Chondrocyte (in vitro differentiated cells): ENCODE data around the gene CWH43. TPM values are rescaled to one million over a fixed set of nuclear protein-coding genes. Genes with fewer than 3 reads are reported as not detected.
A peak's percentile ranks its signal among the peaks of the same experiment; 100 is the strongest.

Experiments used
- DNase-seq: peaks from one replicate; pipeline ENCODE4 v3.0.0; 2021; ENCODE audit warnings: mixed read lengths, low spot score
- H3K27ac Mint-ChIP-seq: one replicate; pipeline ENCODE4 v1.8.0; 2021; ENCODE audit warnings: mild to moderate bottlenecking, moderate library complexity, mixed read lengths; ENCODE audit not compliant: unreplicated experiment
- H3K27me3 Mint-ChIP-seq: 2 replicates; pipeline ENCODE4 v1.8.0; 2021; ENCODE audit warnings: low read depth, mixed read lengths
- H3K36me3 Mint-ChIP-seq: 2 replicates; pipeline ENCODE4 v1.8.0; 2021; ENCODE audit warnings: low read depth, mixed read lengths
- H3K4me1 Mint-ChIP-seq: 2 replicates; pipeline ENCODE4 v1.8.0; 2021; ENCODE audit warnings: low read depth, mild to moderate bottlenecking, mixed read lengths
- H3K4me3 Mint-ChIP-seq: one replicate; pipeline ENCODE4 v1.8.0; 2021; ENCODE audit warnings: mild to moderate bottlenecking, moderate library complexity, mixed read lengths; ENCODE audit not compliant: unreplicated experiment
- H3K9me3 Mint-ChIP-seq: 2 replicates; pipeline ENCODE4 v1.8.0; 2021; ENCODE audit warnings: low read depth, mixed read lengths
- CTCF ChIP-seq: fragments of 200-600 bp; sonication (generic); IDR thresholded peaks from 2 replicates; pipeline ENCODE4 v1.5.0; 2021; ENCODE audit warnings: antibody characterized with exemption, mild to moderate bottlenecking, moderate library complexity
- long read RNA-seq: library from polyadenylated mRNA; stranded (forward); transcript quantifications from one replicate; pipeline ENCODE4 v2.0.0, GENCODE V29; 2021
- total RNA-seq: library from RNA; stranded (reverse); gene quantifications from 3 replicates; pipeline ENCODE4 v1.2.1, GENCODE V29; 2021

CWH43 gene
- total RNA-seq, result not detected in 3 replicates
- long read RNA-seq, result 0 reads

- no peak for TF ChIP-seq CTCF
- no peaks in the 10 kb centered on the region for H3K4me1 Mint-ChIP-seq
- peaks cover 16% of the 10 kb centered on the region for H3K9me3 Mint-ChIP-seq
- H3K27ac Mint-ChIP-seq, result no peak within 1 kb of the TSS
- peaks cover 61% of the 10 kb centered on the region for H3K27me3 Mint-ChIP-seq
- peak; percentile 90 for DNase-seq
- H3K4me3 Mint-ChIP-seq, result no peak within 1 kb of the TSS
- no peaks in the 10 kb centered on the region for H3K36me3 Mint-ChIP-seq
Observed at GRCh38 chr4:48985976-48986653, at the start of gene CWH43. Gene CWH43 (plus strand): TSS chr4:48986275. CDS start chr4:48986430, 155 bp downstream.

GRCh38 chr4:48937033-48937432 lies 49.0 kb upstream of the CWH43 start:
- Mint-ChIP-seq H3K4me1 (peaks cover 16% of the 10 kb centered on the region), H3K4me3 (no peak overlapping the region), H3K27ac (no peak overlapping the region), H3K9me3 (peaks cover 6% of the 10 kb centered on the region), H3K27me3 (peaks cover 5% of the 10 kb centered on the region), H3K36me3 (peaks cover 2% of the 10 kb centered on the region)
- TF ChIP-seq CTCF, result no peak
- DNase-seq, result no peak

DNA sequence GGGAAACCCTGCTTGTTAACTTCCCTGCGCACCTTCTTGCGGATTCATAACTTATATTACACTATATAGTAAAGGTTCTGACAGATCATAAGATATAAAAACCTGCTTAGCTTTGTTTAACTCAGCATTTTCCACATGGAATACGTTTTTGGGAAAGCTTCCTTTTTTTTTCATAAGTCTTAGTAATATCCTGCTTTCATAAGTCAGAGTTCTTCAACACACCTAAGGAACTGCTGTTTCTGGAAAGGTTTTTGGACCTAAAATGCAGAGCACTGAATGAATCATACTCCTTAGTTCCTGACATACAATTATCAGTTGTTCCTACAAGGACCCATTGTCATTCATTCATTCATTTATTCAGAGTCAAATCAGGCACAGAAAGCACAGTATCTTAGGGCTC lies 47.2 kb upstream of the CWH43 start:
- H3K4me3 Mint-ChIP-seq, result no peak overlapping the region
- peaks cover 8% of the 10 kb centered on the region for H3K27me3 Mint-ChIP-seq
- TF ChIP-seq CTCF, result no peak
- H3K4me1 Mint-ChIP-seq, result peaks cover 16% of the 10 kb centered on the region
- H3K36me3 Mint-ChIP-seq, result peaks cover 2% of the 10 kb centered on the region
- H3K27ac Mint-ChIP-seq, result no peak overlapping the region
- no peak for DNase-seq
- peaks cover 6% of the 10 kb centered on the region for H3K9me3 Mint-ChIP-seq

GRCh38 chr4:48939785-48940184 lies 46.3 kb upstream of the CWH43 start:
- peak overlapping the region; percentile 81 for H3K27ac Mint-ChIP-seq
- H3K4me3 Mint-ChIP-seq, result no peak overlapping the region
- peaks cover 6% of the 10 kb centered on the region for H3K9me3 Mint-ChIP-seq
- peaks cover 19% of the 10 kb centered on the region for H3K4me1 Mint-ChIP-seq
- no peak for DNase-seq
- TF ChIP-seq CTCF, result no peak
- peaks cover 8% of the 10 kb centered on the region for H3K27me3 Mint-ChIP-seq
- H3K36me3 Mint-ChIP-seq, result peaks cover 2% of the 10 kb centered on the region

GRCh38 chr4:48943387-48943786 lies 42.7 kb upstream of the CWH43 start:
- Mint-ChIP-seq H3K27me3 (peaks cover 8% of the 10 kb centered on the region), H3K4me3 (no peak overlapping the region), H3K27ac (no peak overlapping the region), H3K36me3 (no peaks in the 10 kb centered on the region), H3K9me3 (peaks cover 3% of the 10 kb centered on the region), H3K4me1 (peaks cover 19% of the 10 kb centered on the region)
- no peak for DNase-seq
- TF ChIP-seq CTCF, result peak; percentile 26
